SK-N-SH (cell line): ENCODE measurements around the gene ATP5PB. TPM values are rescaled to one million over a fixed set of nuclear protein-coding genes. Genes with fewer than 3 reads are reported as not detected.

Experiments used
- CTCF ChIA-PET: fragments of 300-600, 350-600 bp; formaldehyde crosslinking; extraction: SDS; loops from one replicate; lab custom pipeline; 2021; lab: Yijun Ruan, JAX
- POLR2A ChIA-PET: fragments of 350-600 bp; sonication (Branson Sonifier 250); formaldehyde crosslinking; extraction: SDS; loops from one replicate; lab custom pipeline; 2020; ENCODE audit warnings: antibody characterized with exemption, inconsistent platforms; lab: Yijun Ruan, JAX
- DNase-seq: peaks from one replicate; pipeline ENCODE4 v3.0.0; 2012
- H2AFZ ChIP-seq: fragments of 200-600 bp; sonication (generic); 2 replicates; pipeline ENCODE4 v1.8.1; 2016; ENCODE audit warnings: antibody characterized with exemption, mild to moderate bottlenecking, low read depth
- H3F3A ChIP-seq: fragments of 200-600 bp; sonication (generic); replicated peaks from 2 replicates; pipeline ENCODE3; 2016; ENCODE audit warnings: antibody characterized with exemption, mild to moderate bottlenecking; ENCODE audit not compliant: insufficient read depth
- H3K27ac ChIP-seq, 2 experiments: fragments of 200-500 bp in 1 of 2; fragments of 200-600 bp in 1 of 2; sonication (Bioruptor generic) in 1 of 2; sonication (generic), shearing (Covaris generic) in 1 of 2; 2 replicates each; pipeline versions ENCODE4 v1.5.1 to v1.6.1; 2014 to 2016; ENCODE audit warnings: low read depth in 2 of 2, inconsistent platforms in 1 of 2, low read length in 1 of 2, mild to moderate bottlenecking in 1 of 2, mixed read lengths in 1 of 2
- H3K27me3 ChIP-seq: fragments of 200-600 bp; sonication (generic), shearing (Covaris generic); 2 replicates; pipeline ENCODE4 v1.6.1; 2016; ENCODE audit warnings: mixed run types; ENCODE audit not compliant: insufficient read depth
- H3K36me3 ChIP-seq, 2 experiments: fragments of 200-500 bp in 1 of 2; fragments of 200-600 bp in 1 of 2; sonication (Bioruptor generic) in 1 of 2; sonication (generic) in 1 of 2; replicated peaks in 1 of 2; 2 replicates each; pipeline versions ENCODE3 to v1.5.1; 2014 to 2016; ENCODE audit warnings: low read length in 1 of 2, mild to moderate bottlenecking in 1 of 2; ENCODE audit not compliant: insufficient read depth in 2 of 2, control insufficient read depth in 1 of 2
- H3K4me1 ChIP-seq, 2 experiments: fragments of 200-500 bp in 1 of 2; fragments of 200-600 bp in 1 of 2; sonication (Bioruptor generic) in 1 of 2; sonication (generic), shearing (Covaris generic) in 1 of 2; 2 replicates each; pipeline versions ENCODE4 v1.5.1 to v1.6.1; 2014 to 2016; ENCODE audit warnings: low read depth in 1 of 2, low read length in 1 of 2, mixed run types in 1 of 2; ENCODE audit not compliant: insufficient read depth in 2 of 2, control insufficient read depth in 1 of 2
- H3K4me2 ChIP-seq: fragments of 200-600 bp; sonication (generic), shearing (Covaris generic); 2 replicates; pipeline ENCODE4 v1.6.1; 2017; ENCODE audit warnings: mixed run types
- H3K4me3 ChIP-seq, 2 experiments: fragments of 200-500 bp in 1 of 2; fragments of 200-600 bp in 1 of 2; sonication (Bioruptor generic) in 1 of 2; sonication (generic), shearing (Covaris generic) in 1 of 2; 2 replicates each; pipeline versions ENCODE4 v1.5.1 to v1.8.1; 2014 to 2016; ENCODE audit warnings: low read depth in 2 of 2, inconsistent platforms in 1 of 2, low read length in 1 of 2, mild to moderate bottlenecking in 1 of 2, mixed read lengths in 1 of 2, moderate library complexity in 1 of 2
- H3K79me2 ChIP-seq: fragments of 200-600 bp; sonication (generic); 2 replicates; pipeline ENCODE4 v1.8.1; 2017; ENCODE audit warnings: mild to moderate bottlenecking; ENCODE audit not compliant: insufficient read depth
- H3K9ac ChIP-seq: fragments of 200-600 bp; sonication (generic); 2 replicates; pipeline ENCODE4 v1.6.1; 2017; ENCODE audit warnings: mixed run types
- H3K9me2 ChIP-seq: fragments of 200-600 bp; sonication (generic); 2 replicates; pipeline ENCODE4 v1.6.1; 2017; ENCODE audit warnings: mixed run types
- H3K9me3 ChIP-seq: fragments of 200-600 bp; sonication (generic); 2 replicates; pipeline ENCODE4 v1.6.1; 2017; ENCODE audit warnings: mixed run types, mild to moderate bottlenecking, moderate library complexity
- H4K20me1 ChIP-seq: fragments of 200-600 bp; sonication (generic); 2 replicates; pipeline ENCODE4 v1.6.1; 2017; ENCODE audit warnings: mild to moderate bottlenecking, mixed run types; ENCODE audit not compliant: insufficient read depth
- FOXM1 ChIP-seq: IDR thresholded peaks from 2 replicates; pipeline ENCODE4 v1.4.0; 2012; ENCODE audit warnings: low read depth, mild to moderate bottlenecking
- GATA2 ChIP-seq: sonication (generic); formaldehyde crosslinking; IDR thresholded peaks from 2 replicates; pipeline ENCODE4 v1.5.0; 2020; ENCODE audit warnings: mild to moderate bottlenecking, missing genetic modification reagents
- JUND ChIP-seq: IDR thresholded peaks from 2 replicates; pipeline ENCODE4 v1.4.0; 2012
- MXI1 ChIP-seq: IDR thresholded peaks from 2 replicates; pipeline ENCODE4 v1.6.1; 2012; ENCODE audit warnings: mild to moderate bottlenecking, low read depth, low read length, improper control_type of control experiment
- NFIC ChIP-seq: IDR thresholded peaks from 2 replicates; pipeline ENCODE4 v1.4.0; 2012; ENCODE audit warnings: borderline replicate concordance
- NRF1 ChIP-seq: IDR thresholded peaks from 2 replicates; pipeline ENCODE4 v1.6.1; 2012; ENCODE audit warnings: low read depth, mild to moderate bottlenecking, low read length
- POLR2AphosphoS5 ChIP-seq: IDR thresholded peaks from 2 replicates; pipeline ENCODE4 v1.6.1; 2012; ENCODE audit warnings: low read depth, low read length
- RAD21 ChIP-seq: IDR thresholded peaks from 2 replicates; pipeline ENCODE4 v1.6.1; 2012; ENCODE audit warnings: mild to moderate bottlenecking, low read length
- REST ChIP-seq: IDR thresholded peaks from 2 replicates; pipeline ENCODE4 v1.6.1; 2012; ENCODE audit warnings: mild to moderate bottlenecking, low read depth, low read length, moderate library complexity
- TCF12 ChIP-seq: IDR thresholded peaks from 2 replicates; pipeline ENCODE4 v1.4.0; 2012
- USF2 ChIP-seq: fragments of 150-350 bp; IDR thresholded peaks from 2 replicates; pipeline ENCODE4 v1.6.1; 2017; ENCODE audit warnings: antibody characterized with exemption, low read length, low read depth, borderline replicate concordance
- YY1 ChIP-seq: IDR thresholded peaks from 2 replicates; pipeline ENCODE4 v1.4.0; 2012; ENCODE audit warnings: low read depth, mild to moderate bottlenecking
- ZBTB33 ChIP-seq: IDR thresholded peaks from 2 replicates; pipeline ENCODE4 v1.4.0; 2012; ENCODE audit warnings: low read depth, borderline replicate concordance
- WGBS: methylation state at CpG from one replicate; pipeline ENCODE4 v1.1.6; 2017; ENCODE audit warnings: low lambda C conversion rate; 5-methylcytosine and 5-hydroxymethylcytosine counted together
- polyA plus RNA-seq, 3 experiments: library from polyadenylated mRNA; depleted of rRNA; stranded (reverse); fragments of >200 nt; gene quantifications; 2 replicates each; pipeline ENCODE4 v1.2.3, GENCODE V29; 2012
- TF ChIP-seq, protein P1 (sequence below): IDR thresholded peaks from 2 replicates; pipeline ENCODE4; 2012
- TF ChIP-seq, protein P2 (sequence below): fragments of 150-350 bp; IDR thresholded peaks from 2 replicates; pipeline ENCODE4 v1.6.1; 2016; ENCODE audit warnings: mild to moderate bottlenecking, low read depth, low read length
- TF ChIP-seq, protein P3 (sequence below): fragments of 200-600 bp; sonication (generic); IDR thresholded peaks from 2 replicates; pipeline ENCODE4 v1.6.1; 2017; ENCODE audit warnings: antibody characterized with exemption, mild to moderate bottlenecking, moderate library complexity

Gene ATP5PB
- polyA plus RNA-seq, 1 of the 3 experiments (the other 2 are of a cell fraction): 177 TPM

DNA sequence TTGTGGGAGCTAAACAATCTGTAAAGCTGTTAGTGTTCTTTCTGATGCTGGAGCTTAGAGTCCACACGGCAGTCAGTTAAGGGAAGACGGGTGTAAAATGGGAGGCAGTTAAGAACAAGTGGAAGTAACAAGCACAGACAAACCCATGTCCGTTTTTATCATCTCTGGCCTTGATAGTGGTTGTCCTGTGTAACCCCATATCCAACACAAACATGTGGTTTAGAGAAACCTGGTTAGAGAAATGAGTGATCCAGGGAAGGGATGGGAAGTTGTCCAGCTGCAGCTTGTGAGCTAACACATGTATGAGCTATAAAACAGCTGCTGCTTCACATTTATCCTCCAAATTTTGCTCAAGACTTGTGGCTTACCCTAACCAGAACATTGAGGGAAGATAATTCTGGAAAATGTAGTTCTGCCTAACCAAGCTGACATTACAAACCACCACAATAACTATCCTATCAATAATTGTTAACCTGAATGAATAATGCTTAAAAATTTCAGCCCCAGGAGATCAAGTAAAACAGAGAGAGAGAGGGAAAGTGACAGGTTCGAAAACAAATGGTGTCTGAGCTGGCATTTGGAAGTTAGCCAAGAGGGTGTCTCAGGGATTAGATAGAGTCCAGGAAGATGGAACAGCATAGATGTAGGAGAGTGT, 13.9 kb downstream of the ATP5PB start:
- WGBS: 69% methylated on average over 4 of the region's 4 CpGs
- Histone ChIP-seq H3K79me2 (no peaks in the 10 kb centered on the region), H3K9ac (no peak overlapping the region), H3K4me3 (no peak overlapping the region)
- no peak for DNase-seq
- TF ChIP-seq YY1: no peak
- TF ChIP-seq, protein P1, sequence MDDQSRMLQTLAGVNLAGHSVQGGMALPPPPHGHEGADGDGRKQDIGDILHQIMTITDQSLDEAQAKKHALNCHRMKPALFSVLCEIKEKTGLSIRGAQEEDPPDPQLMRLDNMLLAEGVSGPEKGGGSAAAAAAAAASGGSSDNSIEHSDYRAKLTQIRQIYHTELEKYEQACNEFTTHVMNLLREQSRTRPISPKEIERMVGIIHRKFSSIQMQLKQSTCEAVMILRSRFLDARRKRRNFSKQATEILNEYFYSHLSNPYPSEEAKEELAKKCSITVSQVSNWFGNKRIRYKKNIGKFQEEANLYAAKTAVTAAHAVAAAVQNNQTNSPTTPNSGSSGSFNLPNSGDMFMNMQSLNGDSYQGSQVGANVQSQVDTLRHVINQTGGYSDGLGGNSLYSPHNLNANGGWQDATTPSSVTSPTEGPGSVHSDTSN: peak; percentile 81
- TF ChIP-seq NFIC: peak; percentile 57; the same call in 1 of the 2 replicates
- TF ChIP-seq USF2: no peak
- peak; percentile 53 for TF ChIP-seq TCF12
- peak; percentile 53 for TF ChIP-seq JUND
- TF ChIP-seq, all 33 proteins: peak for 4
- Histone ChIP-seq H3K27ac (0 out of 4 replicates have a peak overlapping the region, but pooled peaks of 1 of the 2 experiments have one; percentile 4), H3K36me3 (peaks cover 48 to 57% of the 10 kb centered on the region in 2 experiments), H2AFZ (no peak overlapping the region), H3K4me2 (no peak overlapping the region), H3K4me1 (peaks cover 0 to 8% of the 10 kb centered on the region in 2 experiments; a peak in 1 of 4 replicates), H3K27me3 (no peaks in the 10 kb centered on the region), H3F3A (peaks cover 14% of the 10 kb centered on the region), H4K20me1 (no peaks in the 10 kb centered on the region), H3K9me3 (no peaks in the 10 kb centered on the region), H3K9me2 (no peaks in the 10 kb centered on the region)
- POLR2A ChIA-PET: no interaction called here
- CTCF ChIA-PET: interaction anchor here (1.2 to 2.1 kb wide), 3 partner anchors 9 to 45 kb away, joined by 3 to 7 read pairs (median 5); no protein-coding TSS in a partner anchor

- Histone ChIP-seq H3K4me2 (no peak overlapping the region), H3K9me3 (no peaks in the 10 kb centered on the region), H3K79me2 (no peaks in the 10 kb centered on the region), H3K27me3 (no peaks in the 10 kb centered on the region), H3K9ac (no peak overlapping the region), H3F3A (peaks cover 14% of the 10 kb centered on the region), H2AFZ (no peak overlapping the region), H3K4me3 (no peak overlapping the region), H3K27ac (no peak overlapping the region), H3K4me1 (peaks cover 0 to 8% of the 10 kb centered on the region in 2 experiments; a peak in 1 of 4 replicates), H3K9me2 (no peaks in the 10 kb centered on the region), H4K20me1 (no peaks in the 10 kb centered on the region), H3K36me3 (peaks cover 29 to 34% of the 10 kb centered on the region in 2 experiments)
- 98% methylated on average over 2 of the region's 2 CpGs for WGBS
- no peak for DNase-seq
- CTCF ChIA-PET: interaction anchor here (0.8 to 1.5 kb wide), 3 partner anchors 14 to 303 kb away, joined by 3 to 5 read pairs (median 4); no protein-coding TSS in a partner anchor
- POLR2A ChIA-PET: no interaction called here
- TF ChIP-seq ZBTB33: no peak
- no peak for TF ChIP-seq MXI1
- no peak for TF ChIP-seq RAD21
- TF ChIP-seq, protein P2, sequence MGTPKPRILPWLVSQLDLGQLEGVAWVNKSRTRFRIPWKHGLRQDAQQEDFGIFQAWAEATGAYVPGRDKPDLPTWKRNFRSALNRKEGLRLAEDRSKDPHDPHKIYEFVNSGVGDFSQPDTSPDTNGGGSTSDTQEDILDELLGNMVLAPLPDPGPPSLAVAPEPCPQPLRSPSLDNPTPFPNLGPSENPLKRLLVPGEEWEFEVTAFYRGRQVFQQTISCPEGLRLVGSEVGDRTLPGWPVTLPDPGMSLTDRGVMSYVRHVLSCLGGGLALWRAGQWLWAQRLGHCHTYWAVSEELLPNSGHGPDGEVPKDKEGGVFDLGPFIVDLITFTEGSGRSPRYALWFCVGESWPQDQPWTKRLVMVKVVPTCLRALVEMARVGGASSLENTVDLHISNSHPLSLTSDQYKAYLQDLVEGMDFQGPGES: no peak
- no peak for TF ChIP-seq POLR2AphosphoS5
- TF ChIP-seq REST: no peak
- TF ChIP-seq FOXM1: no peak
- TF ChIP-seq TCF12: no peak
- no peak for TF ChIP-seq NRF1
- no peak for TF ChIP-seq GATA2
- TF ChIP-seq, protein P3, sequence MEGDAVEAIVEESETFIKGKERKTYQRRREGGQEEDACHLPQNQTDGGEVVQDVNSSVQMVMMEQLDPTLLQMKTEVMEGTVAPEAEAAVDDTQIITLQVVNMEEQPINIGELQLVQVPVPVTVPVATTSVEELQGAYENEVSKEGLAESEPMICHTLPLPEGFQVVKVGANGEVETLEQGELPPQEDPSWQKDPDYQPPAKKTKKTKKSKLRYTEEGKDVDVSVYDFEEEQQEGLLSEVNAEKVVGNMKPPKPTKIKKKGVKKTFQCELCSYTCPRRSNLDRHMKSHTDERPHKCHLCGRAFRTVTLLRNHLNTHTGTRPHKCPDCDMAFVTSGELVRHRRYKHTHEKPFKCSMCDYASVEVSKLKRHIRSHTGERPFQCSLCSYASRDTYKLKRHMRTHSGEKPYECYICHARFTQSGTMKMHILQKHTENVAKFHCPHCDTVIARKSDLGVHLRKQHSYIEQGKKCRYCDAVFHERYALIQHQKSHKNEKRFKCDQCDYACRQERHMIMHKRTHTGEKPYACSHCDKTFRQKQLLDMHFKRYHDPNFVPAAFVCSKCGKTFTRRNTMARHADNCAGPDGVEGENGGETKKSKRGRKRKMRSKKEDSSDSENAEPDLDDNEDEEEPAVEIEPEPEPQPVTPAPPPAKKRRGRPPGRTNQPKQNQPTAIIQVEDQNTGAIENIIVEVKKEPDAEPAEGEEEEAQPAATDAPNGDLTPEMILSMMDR: no peak
Measured at GRCh38 chr1:111465754-111466153, 16.5 kb downstream of the ATP5PB start.
